HG03097 (cell line): ENCODE measurements around the gene C1orf115.
"Not testable (repeated sequence)": the region's sequence is repeated elsewhere in the genome, so short reads cannot be mapped to it uniquely, and the experiment has no call there.

Source experiments
- ATAC-seq: cut with Tn5 transposase; IDR thresholded peaks from one replicate; pipeline ENCODE4 v1.9.1; 2021; ENCODE audit not compliant: unreplicated experiment, low FRiP score

Gene C1orf115

DNA sequence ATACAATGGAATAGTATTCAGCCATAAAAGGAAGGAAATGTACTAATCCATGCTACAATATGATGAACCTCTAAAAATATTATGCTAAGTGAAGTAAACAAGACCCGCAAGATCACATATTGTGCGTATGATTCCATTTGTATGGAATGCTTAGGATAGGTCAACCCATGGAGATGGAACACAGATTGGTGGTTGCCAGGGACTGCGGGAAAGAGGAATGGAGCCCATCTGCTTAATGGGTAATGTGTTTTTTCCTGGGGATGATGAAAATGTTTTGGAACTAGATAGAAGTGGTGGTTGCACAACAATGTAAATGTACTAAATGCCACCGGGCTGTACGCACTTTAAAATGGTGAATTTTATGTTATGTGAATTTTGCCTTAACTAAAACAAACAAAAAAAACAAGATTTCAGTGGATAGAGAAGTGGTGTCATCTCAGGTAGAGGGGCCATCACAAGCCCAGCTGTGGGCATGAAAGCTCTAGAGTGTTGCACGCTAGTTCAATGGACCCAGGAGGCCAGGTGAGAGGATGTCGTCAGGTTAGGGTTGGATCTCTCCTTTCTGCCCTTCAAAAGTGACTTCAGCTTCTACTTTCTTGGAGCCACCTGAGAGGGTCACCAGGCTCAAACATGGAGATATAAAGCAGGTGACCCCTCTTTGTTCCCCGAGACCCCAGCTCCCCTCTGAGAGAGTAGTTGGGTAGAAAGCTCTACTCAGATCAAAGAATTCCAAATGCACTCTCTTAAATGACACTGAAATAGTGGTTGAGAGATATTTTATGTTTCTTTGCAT, 2.5 kb downstream of the C1orf115 start:
- ATAC-seq = no peak

DNA sequence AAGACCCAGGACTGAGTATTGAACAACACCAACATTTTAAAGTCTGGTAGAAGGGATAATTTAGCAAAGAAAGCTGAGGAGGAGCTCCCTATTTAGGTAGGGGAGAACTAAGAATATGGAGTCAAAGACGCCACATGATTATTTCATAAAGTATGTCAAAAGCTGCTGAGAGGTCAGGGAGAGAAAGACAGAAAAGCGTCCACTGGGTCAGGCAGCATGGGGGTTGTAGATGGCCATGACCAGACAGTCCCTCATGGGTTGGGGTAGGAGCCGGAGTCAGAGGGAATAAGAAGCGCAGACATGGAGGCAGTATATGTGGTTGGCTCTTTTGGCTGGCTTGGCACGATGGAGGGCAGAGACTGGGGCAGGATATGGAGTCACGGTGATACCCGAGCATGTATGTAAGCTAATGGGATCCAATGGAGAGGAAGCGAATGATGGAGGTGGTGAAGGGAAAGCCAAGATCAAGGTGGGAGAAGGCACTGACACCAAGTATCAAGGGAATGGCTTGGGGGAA, 4.8 kb downstream of the C1orf115 start:
- ATAC-seq = no peak

DNA sequence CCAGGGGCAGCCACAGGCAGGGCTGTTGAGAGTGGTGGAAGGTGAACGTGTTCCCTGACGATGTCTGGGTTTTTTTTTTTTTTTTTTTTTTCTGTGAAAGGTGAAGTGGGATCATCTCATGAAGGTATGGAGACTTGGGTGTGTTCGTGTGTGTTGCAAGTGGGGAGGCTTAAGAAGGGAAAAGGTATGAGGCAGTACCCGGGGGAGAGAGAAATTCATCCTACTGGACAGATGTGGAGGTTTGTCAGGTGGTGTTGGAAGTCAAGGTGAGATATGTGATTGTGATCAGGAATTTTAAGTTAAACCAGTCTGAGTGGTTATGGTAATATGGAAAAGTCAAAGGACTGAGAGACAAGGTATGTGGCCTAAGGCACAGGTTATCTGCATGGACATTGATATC, 5.3 kb downstream of the C1orf115 start:
- no peak for ATAC-seq

DNA sequence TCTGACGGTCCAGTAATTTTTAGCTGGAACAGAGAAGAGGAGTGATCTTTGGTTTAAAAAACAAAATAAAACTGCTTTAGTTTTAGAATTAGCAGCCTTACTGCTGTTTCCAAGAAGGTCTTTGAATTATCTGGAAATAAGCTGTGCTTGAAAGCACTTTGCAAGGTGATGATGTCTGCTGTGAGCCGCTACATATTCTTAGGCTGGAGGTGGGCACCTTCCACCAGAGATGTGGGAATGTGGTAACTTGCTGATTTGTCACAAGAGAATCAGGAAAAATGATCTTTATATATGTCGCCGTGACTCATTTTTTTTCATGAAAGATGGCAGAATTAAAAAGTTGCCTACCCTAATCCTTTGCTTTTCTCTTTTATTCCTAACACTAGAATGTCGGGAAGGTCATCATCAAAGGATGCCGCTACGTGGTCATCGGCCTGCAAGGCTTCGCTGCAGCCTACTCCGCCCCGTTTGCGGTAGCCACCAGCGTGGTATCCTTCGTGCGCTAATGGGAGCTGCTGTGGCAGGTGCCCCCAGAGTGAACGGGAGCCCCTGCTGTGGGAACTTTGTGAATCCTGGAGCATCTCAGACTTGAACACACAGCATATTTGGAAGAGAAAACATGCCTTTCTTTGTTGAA, 6.2 kb downstream of the C1orf115 start:
- ATAC-seq = no peak

DNA sequence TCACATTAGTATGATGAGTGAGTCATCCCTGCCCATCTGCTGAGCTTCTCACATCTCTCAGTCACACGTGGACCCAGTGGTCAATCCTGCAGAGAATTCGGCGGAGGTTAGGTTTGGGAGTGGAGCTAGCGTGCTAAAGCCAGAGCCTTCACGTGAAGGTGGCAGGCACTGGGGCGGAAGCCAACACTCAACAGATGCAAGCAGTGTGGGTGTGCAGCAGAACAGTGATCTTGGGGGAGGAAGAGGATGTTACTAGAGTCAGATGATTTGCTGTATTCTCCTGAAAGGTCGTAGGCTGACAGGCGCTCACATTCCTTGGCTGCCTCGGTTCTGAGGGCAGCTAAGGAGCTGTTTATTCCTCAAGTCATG, 6.7 kb downstream of the C1orf115 start:
- no peak for ATAC-seq

DNA sequence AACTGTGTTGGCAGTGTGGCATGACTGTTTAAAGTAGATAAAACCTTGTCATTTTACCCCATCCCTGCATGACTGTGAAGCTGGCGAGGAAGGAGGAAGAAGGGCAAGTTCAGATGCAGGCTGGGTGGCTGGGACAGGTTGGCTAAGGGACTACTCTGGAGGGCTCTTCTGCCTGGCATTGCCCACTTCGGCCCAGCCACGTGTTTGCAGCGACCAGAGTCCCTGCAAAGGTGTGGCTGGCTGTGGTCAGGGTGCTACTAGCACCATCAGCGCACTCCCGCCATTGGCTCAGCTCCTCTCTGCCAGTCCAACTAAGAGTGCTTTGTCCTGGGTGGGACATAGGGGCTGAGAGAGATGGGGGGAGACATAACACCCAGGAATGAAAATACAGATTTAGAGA, 7.2 kb downstream of the C1orf115 start:
- no peak for ATAC-seq

DNA sequence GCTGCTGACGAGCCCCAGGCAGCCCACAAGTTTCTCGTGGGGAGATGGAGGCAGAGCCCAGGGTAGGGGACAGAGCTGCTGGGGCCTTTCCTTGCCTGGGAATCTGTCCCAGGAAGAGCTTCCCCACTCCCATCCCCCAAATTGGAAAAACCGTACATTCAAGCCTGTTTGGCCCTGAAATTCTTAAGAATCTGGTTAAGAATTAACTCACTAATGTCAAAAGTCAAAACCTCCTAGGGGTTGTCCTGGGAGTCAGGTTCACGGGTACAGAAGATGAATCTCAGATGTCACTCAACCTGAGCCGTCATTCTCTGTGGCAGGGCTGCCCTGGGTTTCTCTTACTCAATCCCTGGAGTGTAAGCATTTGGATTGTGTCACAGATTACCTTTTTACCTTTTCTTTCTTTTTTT, 8.4 kb downstream of the C1orf115 start:
- ATAC-seq = no peak

DNA sequence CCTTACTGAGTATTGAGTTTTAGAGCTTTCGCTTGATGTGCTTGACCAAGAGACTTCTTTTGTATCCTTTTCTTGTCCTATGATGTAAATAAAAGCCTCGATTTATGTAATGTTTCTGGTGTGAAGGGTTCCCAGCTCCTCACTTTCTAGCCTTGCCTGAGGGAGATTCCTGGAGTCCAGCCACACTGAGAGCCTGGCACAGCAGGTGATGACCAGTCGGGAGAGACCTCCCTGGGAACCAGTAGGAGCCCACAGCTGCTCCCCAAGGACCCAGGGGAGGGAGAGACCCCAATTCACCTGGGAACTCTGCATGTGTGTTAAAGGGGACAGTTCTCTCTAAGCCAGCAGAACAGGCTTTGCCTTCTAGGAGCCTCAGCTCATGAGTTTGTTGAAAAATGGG, 8.9 kb downstream of the C1orf115 start:
- no peak for ATAC-seq

DNA sequence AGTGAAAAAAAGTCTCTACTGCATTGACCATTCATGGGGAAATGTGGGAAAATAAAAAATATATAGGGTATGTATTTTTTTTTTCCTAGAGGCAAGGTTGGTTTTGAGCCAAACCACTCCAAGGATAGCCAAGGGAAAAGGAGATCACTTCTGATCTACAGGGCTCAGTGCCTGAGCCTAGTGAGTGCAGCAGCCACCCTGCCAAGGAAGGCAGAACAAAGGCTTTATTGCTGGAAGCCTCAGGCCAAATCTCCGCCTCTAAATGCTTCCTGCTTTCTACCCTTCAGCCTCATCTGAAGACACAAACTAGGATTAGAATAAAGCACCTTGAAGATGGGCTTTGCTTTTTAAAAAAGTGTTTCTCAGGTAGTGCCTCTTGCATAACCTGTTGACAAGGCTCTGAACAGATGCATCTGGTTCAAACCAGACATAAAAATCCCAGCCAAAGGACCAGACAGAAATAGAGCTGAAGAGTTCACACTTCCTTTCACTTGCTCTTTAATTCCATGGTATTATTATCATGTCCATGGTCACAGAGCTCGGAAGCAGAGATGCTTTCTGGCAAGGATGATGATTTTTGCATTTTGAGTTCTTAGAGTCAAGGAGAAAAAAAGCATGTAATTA, 10.5 kb downstream of the C1orf115 start:
- ATAC-seq = no peak

DNA sequence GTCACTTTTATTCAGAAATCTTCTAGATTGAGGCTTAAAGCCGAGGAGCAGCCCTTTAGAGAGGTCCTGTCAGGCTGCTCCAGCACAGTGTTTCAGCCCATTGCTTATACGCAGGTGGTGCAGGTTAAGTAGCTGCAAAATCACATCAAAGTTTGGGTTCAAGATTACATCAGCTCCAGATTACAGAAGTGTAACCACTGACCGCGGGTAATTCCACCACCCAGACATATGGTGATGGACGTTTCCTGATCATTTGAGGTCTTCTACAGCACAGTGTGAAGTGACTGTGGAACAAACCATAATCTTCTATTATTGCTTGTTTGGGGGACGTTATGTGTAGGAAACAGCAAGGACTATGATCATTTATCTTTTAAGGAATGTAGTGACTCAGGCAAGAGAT, 11.8 kb downstream of the C1orf115 start:
- no peak for ATAC-seq

DNA sequence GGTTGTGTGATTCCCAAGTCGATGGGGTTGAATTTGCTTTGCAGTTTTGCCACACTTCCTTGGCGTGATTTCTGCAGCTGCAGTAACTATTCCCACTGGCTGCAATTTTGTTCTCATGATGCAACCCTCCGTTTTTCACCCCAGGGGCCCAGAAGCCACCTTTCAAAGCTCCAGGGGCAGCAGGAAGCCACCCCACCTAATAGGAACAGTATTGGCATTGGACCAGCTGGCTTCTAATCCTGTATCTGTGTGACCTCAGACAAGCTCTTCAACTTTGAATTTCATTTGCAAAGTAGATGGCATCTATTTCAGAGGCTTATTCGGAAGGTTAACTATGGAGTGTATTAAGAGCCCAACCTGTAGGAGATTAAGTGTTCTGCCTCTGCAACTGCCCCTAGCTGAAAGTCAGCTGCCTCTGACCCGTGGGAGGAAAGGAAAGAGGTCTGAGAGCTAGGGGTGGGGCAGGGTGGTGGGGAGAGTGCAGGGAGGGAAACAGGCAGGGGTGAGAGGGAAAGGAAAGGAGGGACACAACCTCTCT, 12.6 kb downstream of the C1orf115 start:
- ATAC-seq = no peak

DNA sequence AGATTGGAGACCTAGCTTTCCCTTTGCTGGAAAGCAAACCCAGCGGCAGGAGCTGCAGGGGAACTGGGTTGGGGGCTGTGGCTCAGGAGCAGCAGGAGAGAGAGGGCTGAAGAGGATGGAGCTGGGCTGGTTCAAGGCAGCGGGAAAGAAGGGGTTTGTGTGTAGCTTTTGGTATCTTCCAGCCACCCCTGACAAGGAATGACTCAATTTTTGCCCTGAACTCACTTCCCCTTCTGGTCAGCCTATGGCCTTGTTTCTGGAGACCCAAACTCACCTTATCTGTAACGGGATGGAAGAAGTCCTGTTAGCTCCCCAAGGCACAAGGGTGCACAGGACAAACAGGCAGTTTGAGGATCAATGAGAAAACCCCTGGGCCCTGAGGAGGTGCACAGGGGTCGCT, 13.1 kb downstream of the C1orf115 start:
- no peak for ATAC-seq

DNA sequence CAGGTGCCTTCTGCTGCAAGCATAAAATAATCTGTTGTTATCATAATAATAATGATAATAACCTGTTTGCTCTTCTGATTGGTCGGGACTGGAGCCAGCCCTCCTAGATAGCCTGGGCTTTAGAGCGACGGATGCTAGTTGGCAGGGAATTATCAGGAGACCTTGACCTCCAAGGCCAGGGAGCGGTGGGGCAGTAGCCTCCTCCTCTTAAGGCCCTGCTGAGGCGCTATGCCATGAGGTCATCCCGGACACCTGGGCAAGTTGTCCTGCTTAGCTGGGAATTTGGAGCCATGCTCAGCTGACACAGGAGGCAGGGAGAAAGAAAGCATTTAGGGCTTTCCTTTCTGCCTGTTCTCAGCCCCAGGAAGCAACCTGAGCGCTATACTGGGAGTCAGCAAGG, 15.6 kb downstream of the C1orf115 start:
- no peak for ATAC-seq

DNA sequence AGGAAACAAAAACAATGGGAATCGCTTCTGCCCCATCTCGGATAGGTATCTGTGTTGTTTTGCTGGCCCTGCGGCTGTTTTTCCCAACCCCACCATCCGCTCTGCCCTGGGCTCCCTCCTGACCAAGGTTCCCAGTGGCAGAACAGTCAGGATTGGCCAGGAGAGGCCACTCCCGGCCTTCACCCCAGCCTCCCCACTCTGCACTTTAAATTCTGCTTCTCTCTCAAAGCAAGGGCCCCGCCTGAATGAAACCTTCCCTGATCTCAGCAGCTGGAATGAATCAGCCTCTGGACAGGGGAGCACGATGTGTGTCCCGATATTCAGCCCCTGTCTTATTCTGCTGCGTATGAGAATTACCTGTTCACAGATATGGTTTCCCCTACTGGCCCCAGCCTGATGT, 16.3 kb downstream of the C1orf115 start:
- ATAC-seq = no peak

DNA sequence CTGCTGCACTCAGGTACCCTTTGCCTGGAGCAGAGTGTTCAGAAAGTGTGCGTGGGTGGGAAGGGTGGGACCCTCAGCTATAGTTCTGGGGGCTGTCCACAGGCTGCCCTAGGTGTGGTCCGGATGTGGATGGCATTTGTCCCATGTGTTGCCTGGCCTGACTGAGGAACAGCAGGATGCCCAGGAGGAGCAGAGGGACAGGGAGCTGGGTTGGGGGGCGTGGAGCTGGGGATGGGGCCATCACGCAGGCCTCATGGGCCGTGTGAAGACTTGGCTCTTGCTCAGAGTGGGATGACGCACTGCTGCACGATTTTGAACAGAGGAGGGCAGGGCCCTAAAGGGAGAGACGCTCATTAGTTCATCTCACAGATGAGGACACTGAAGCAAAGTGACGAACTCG, 17.0 kb downstream of the C1orf115 start:
- ATAC-seq = no peak

DNA sequence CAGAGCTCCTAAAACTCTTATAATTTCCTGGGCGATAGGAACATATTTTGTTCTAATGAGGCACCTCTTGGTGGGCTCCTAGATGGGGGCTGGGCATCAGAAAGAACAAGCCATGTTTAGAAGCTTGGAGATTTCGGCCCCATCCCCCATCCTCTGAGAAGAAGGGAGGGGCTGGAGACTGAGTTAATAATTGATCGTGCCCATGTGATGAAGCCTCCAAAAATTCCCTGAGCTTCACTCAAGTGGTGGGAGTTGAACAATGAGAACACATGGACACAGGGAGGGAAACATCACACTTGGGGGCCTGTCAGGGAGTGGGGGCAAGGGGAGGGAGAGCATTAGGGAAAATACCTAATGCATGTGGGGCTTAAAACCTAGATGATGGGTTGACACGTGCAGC, 18.1 kb downstream of the C1orf115 start:
- ATAC-seq = no peak

DNA sequence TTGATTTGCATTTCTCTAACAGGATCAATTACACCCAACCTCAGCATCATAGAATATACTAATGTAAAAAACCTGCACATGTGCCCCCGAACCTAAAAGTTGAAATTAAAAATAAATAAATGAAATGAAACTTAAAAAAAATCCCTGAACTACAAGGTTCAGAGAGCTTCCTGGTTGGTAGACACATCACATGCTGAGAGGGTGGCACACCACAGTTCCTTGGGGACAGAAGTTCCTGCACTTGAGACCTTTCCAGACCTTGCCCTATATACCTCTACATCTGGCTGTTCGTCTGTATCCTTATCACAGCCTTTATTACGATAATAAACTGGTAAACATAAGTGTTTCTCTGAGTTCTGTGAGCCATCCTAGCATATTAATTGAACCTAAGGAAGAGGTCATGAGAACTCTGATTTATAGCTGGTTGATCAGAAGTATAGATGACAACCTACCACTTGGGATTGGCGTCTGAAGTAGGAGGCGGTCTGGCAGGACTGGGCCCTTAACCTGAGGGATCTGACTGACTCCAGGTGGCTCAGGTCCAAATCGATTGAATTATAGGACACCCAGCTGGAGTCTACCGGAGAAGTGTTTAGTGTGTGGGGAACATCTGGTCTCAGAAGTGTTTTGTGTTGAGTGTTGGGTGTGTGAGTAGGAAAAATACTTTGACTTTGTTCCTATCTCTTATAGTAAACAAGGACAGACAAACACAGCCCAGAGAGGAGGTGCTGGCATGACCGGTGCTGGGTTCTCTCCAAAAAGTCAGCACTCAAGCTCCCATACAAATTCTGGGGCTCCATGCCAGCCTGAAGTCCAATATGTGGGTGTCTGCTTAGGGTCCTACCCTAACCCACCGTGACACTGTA, 19.0 kb downstream of the C1orf115 start:
- no peak for ATAC-seq

DNA sequence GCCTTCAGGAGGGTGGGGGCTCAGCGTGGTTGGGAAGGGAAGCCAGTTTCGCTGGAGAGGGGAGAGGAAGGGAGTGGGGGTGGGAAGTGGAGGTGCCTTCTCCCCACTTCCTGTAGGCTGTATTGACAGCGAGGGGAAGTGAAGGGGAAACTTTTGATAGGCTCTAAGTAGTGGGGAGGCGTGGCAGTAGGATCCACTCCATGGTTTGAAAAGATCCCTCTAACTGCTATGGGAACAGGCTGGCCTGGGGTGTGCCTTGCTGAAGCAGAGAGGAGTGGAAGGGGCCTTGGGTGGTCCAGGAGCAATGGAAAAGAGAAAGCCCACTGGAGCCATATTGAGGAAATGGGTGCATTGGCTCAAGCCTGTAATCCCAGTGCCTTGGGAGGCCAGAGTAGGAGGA, 20.2 kb downstream of the C1orf115 start:
- no peak for ATAC-seq

DNA sequence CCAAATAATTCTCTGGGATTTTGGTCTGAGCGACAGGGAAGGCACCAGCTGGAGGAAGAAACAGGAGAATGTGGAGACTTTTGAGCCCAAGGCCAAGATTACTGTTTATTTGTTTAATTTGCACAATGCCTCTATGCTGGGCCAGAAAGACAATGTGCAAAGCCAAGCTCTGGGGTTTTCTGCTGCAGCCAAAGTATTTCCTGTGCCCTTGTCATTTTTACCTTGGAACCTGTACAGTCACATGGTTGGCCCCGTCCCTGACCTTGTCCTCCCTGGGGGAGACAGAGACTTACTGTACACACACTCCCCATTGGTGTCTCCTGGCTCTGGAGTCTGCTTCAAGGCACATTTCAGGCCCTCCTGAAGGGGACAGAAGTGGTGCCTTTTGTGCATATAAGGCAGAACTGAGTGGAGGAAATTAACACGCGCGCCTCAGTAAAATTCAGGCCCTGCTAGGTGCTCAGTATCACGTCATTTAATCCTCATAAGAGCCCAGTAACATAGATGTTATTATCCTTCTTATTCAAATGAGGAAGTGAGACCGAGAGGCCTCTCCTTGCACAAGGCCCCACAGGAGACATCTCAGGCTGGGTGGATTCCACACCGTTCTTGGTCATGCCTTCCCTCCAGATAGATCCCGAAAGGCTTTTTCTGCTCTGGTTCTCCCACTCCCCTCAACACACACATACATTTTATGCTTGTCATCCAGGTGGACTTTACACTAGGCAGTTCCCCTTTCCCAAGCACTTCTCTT, 21.1 kb downstream of the C1orf115 start:
- peak; percentile 80 for ATAC-seq

DNA sequence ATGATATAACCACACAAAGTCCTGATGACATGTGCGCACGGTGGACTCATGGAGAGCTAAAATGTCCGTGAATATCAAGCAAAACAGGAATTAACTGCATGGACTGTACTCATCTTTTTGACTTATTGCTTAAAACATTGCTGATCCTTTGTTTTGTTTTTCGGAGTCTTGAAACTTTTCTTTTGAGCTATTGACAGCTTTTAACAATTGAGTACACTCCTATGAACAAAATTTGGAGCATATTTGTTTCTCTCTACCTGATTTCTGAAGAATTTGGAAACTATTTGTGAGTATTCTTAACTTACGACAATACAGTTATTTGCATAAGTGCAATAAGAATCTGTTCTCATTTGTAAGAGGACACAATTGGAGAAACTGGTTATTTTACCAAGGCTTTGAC, 25.8 kb downstream of the C1orf115 start:
- ATAC-seq = not testable (repeated sequence)
